ENCODE measurements around the gene PHF21A.

The PHF21A gene

DNA sequence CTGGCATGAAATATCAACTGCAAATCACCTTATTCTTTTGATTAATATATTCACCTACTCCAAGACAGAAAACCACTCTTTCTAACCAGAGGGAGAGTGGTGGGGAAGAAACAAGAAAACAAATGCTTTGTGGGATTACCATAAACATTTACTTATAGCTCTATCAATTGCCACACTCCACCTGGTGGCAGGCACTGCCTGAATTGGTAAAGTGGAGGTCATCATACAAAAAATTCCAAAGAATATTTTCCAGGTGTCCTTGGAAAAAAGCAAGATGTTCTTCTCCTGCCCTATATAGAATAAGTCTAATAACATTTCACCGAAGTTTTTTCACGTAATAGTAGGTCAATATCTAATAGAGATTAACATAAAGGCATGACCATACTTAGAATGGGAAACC lies 45.3 kb downstream of the PHF21A start:
- Histone ChIP-seq H3K27me3 (ENCODE audit: insufficient read depth, low read length) (no peaks in the 10 kb centered on the region), H2AFZ (ENCODE audit: low read length, unreplicated experiment) (no peak overlapping the region), H3K4me1 (ENCODE audit: control insufficient read depth, insufficient read depth, low read length, unreplicated experiment) (peaks cover 7% of the 10 kb centered on the region), H3K79me2 (ENCODE audit: control insufficient read depth, insufficient read depth, low read length, unreplicated experiment) (no peaks in the 10 kb centered on the region), H3K4me3 (ENCODE audit: low read depth, low read length) (no peak overlapping the region), H3K27ac (ENCODE audit: low read depth, low read length) (no peak overlapping the region), H3K36me3 (ENCODE audit: insufficient read depth, low read length) (no peaks in the 10 kb centered on the region)

DNA sequence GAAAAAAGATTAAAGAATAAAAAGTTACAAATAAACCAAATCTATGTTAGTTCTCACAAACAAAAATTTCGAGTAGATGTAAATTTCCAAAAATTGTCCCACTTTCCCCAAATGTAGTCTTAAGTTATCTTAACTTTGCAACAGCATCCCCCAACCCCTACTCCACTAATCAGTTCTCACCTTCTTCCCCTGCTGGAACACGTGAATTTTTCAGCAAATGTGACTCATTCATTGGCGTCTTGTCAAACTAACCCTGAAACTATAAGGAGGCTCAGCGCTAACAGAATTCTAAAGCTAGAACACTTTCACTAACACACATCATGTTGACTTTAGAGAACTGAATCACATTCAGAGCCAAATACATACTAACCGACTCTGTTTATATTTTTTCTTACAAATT lies 46.1 kb downstream of the PHF21A start:
- Histone ChIP-seq H3K79me2 (ENCODE audit: control insufficient read depth, insufficient read depth, low read length, unreplicated experiment) (no peaks in the 10 kb centered on the region), H3K36me3 (ENCODE audit: insufficient read depth, low read length) (no peaks in the 10 kb centered on the region), H3K4me3 (ENCODE audit: low read depth, low read length) (no peak overlapping the region), H3K27ac (ENCODE audit: low read depth, low read length) (no peak overlapping the region; the same call in 1 of the 2 replicates), H3K4me1 (ENCODE audit: control insufficient read depth, insufficient read depth, low read length, unreplicated experiment) (peaks cover 7% of the 10 kb centered on the region), H3K27me3 (ENCODE audit: insufficient read depth, low read length) (no peaks in the 10 kb centered on the region), H2AFZ (ENCODE audit: low read length, unreplicated experiment) (no peak overlapping the region)

DNA sequence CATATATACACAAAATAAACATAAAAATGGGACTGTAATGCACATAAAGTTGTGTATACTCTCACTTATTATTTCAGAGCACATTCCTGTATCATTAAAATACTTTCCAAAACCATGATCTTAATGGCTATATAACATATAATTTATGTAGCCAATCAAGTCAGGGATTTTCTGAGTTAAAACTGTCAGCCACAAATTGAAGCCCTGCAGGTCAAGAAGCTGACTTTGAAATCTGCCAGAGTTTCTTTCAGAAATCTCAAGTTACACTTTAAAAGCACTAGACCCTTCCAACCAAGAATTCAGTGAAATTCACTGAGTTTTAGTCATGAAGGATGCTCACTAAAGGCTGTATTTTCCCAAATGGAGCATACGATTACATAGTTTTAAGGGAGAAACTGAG lies 47.6 kb downstream of the PHF21A start:
- H3K4me3 ChIP-seq (ENCODE audit: low read depth, low read length), result no peak overlapping the region
- H2AFZ ChIP-seq (ENCODE audit: low read length, unreplicated experiment), result no peak overlapping the region
- H3K36me3 ChIP-seq (ENCODE audit: insufficient read depth, low read length), result peaks cover 3% of the 10 kb centered on the region
- H3K27ac ChIP-seq (ENCODE audit: low read depth, low read length), result no peak overlapping the region
- H3K27me3 ChIP-seq (ENCODE audit: insufficient read depth, low read length), result no peaks in the 10 kb centered on the region
- H3K4me1 ChIP-seq (ENCODE audit: control insufficient read depth, insufficient read depth, low read length, unreplicated experiment), result peaks cover 7% of the 10 kb centered on the region
- H3K79me2 ChIP-seq (ENCODE audit: control insufficient read depth, insufficient read depth, low read length, unreplicated experiment), result no peaks in the 10 kb centered on the region

DNA sequence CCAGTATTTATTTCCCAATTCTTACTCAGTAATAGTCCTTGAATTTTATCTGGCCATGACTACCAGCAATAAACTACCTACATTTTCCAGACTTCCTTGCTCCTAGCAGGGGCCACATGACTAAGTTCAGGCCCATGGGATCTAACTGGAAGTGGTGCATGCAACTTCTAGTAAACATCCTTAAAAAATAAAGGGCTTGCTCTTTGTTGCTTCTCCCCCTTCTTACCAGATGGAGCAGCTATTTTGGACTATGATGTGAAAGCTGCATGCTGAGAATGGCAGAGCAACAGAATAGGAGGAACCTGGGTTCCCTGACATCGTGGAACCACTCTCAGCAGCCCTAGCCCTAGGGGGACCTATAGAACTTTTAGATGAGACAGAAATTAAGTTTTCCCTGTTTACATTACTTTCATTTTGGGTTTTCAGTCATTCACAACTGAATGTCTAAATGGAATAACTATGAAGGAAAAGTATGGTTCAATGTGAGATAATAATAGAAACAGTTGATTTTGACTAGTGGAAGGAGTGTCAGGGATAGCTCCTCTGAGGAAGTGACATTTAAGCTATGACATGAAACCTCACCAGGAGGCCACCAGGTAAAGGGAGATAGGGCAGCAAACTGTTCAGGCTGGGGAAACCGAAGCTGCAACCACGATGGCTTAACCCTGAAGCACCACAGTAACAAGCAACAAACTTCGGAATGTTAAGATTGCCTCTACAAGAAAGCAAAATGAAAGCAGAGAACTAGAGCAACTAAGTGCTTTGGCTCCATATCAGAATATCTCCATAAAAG lies 48.9 kb downstream of the PHF21A start:
- Histone ChIP-seq H3K27me3 (ENCODE audit: insufficient read depth, low read length) (no peaks in the 10 kb centered on the region), H3K4me1 (ENCODE audit: control insufficient read depth, insufficient read depth, low read length, unreplicated experiment) (peaks cover 7% of the 10 kb centered on the region), H3K36me3 (ENCODE audit: insufficient read depth, low read length) (peaks cover 3% of the 10 kb centered on the region), H3K4me3 (ENCODE audit: low read depth, low read length) (no peak overlapping the region), H3K27ac (ENCODE audit: low read depth, low read length) (no peak overlapping the region), H2AFZ (ENCODE audit: low read length, unreplicated experiment) (no peak overlapping the region), H3K79me2 (ENCODE audit: control insufficient read depth, insufficient read depth, low read length, unreplicated experiment) (no peaks in the 10 kb centered on the region)

DNA sequence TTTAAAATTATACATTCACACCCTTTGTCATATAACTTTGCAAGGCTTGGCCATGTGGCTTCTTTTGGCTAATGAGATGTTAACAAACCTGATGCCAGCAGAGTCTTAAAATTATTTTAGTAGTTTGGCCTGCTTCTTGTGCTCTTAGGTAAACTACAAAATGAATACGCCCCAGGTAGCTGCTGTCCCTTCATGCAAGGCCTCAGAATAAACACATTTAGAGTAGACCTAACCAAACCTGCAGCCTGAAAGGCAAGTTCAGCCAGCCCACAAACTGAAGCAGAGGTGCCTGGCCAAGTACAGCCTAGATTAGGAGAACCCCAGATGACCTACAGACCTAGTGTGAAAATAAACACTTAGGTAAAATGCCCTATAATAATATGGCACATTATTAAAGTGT lies 50.2 kb downstream of the PHF21A start:
- H3K4me1 ChIP-seq (ENCODE audit: control insufficient read depth, insufficient read depth, low read length, unreplicated experiment), result peaks cover 7% of the 10 kb centered on the region
- H3K27me3 ChIP-seq (ENCODE audit: insufficient read depth, low read length), result no peaks in the 10 kb centered on the region
- no peak overlapping the region for H2AFZ ChIP-seq (ENCODE audit: low read length, unreplicated experiment)
- H3K36me3 ChIP-seq (ENCODE audit: insufficient read depth, low read length), result peaks cover 9% of the 10 kb centered on the region
- no peak overlapping the region for H3K27ac ChIP-seq (ENCODE audit: low read depth, low read length)
- H3K79me2 ChIP-seq (ENCODE audit: control insufficient read depth, insufficient read depth, low read length, unreplicated experiment), result no peaks in the 10 kb centered on the region
- H3K4me3 ChIP-seq (ENCODE audit: low read depth, low read length), result no peak overlapping the region

DNA sequence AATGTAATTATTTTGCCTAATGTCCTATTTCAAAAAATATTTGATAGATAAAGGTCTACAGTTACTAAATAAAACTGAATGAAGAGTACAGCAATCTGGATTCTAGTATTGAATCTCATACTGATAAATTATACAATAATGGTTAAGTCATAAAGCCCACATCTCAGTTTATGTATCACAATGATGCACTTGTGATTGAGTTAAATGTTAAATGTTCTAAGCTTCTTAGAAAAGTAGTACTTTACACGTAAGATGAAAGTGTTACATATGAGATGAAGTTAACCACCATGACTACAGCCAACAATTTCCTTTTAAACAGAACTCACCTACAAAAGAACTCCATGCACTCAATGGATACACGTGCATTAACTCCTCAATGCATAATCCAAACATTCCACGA lies 51.7 kb downstream of the PHF21A start:
- Histone ChIP-seq H3K79me2 (ENCODE audit: control insufficient read depth, insufficient read depth, low read length, unreplicated experiment) (no peaks in the 10 kb centered on the region), H3K4me1 (ENCODE audit: control insufficient read depth, insufficient read depth, low read length, unreplicated experiment) (no peaks in the 10 kb centered on the region), H3K27ac (ENCODE audit: low read depth, low read length) (no peak overlapping the region), H3K4me3 (ENCODE audit: low read depth, low read length) (no peak overlapping the region), H3K27me3 (ENCODE audit: insufficient read depth, low read length) (no peaks in the 10 kb centered on the region), H3K36me3 (ENCODE audit: insufficient read depth, low read length) (peaks cover 9% of the 10 kb centered on the region), H2AFZ (ENCODE audit: low read length, unreplicated experiment) (no peak overlapping the region)

DNA sequence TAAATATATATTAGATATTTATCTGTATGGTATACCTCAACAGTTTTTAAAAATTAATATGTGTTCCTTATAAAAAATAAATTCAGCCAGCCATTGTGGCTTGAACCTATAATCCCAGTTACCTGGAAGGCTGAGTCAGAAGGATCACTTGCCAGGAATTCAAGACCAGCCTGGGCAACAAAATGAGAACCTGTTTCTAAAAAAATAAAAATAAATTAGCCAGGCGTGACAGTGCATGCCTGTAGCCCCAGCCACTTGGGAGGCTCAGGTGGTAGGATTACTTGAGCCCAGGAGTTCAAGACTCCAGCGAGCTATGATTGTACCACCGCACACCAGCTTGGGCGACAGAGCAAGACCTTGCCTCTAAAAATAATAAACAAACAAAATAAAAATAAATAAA lies 54.9 kb downstream of the PHF21A start:
- Histone ChIP-seq H3K36me3 (ENCODE audit: insufficient read depth, low read length) (peaks cover 14% of the 10 kb centered on the region), H3K4me1 (ENCODE audit: control insufficient read depth, insufficient read depth, low read length, unreplicated experiment) (no peaks in the 10 kb centered on the region), H2AFZ (ENCODE audit: low read length, unreplicated experiment) (no peak overlapping the region), H3K27me3 (ENCODE audit: insufficient read depth, low read length) (no peaks in the 10 kb centered on the region), H3K27ac (ENCODE audit: low read depth, low read length) (no peak overlapping the region), H3K4me3 (ENCODE audit: low read depth, low read length) (no peak overlapping the region), H3K79me2 (ENCODE audit: control insufficient read depth, insufficient read depth, low read length, unreplicated experiment) (no peaks in the 10 kb centered on the region)

DNA sequence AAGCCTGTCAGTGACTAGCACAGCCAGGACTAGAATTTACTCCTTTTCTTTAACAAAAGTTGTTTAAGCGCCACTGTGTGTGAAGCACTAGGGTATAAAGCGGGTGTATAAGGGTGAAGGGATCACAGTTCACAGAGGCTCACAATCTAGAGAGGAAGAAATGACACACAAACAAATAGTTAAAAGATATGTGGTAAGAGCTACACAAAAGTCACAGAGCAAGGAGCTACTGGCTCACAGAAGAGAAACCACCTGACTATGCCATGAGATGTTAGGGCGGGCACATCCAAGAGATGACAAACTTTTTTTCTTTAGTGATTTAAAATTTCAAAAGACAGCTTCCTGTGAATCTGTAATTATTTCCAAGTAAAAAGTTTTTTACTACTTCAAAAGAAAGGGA lies 55.6 kb downstream of the PHF21A start:
- H3K4me1 ChIP-seq (ENCODE audit: control insufficient read depth, insufficient read depth, low read length, unreplicated experiment), result no peaks in the 10 kb centered on the region
- H3K79me2 ChIP-seq (ENCODE audit: control insufficient read depth, insufficient read depth, low read length, unreplicated experiment), result no peaks in the 10 kb centered on the region
- no peak overlapping the region for H3K4me3 ChIP-seq (ENCODE audit: low read depth, low read length)
- H3K27ac ChIP-seq (ENCODE audit: low read depth, low read length), result no peak overlapping the region
- peaks cover 14% of the 10 kb centered on the region for H3K36me3 ChIP-seq (ENCODE audit: insufficient read depth, low read length)
- no peaks in the 10 kb centered on the region for H3K27me3 ChIP-seq (ENCODE audit: insufficient read depth, low read length)
- H2AFZ ChIP-seq (ENCODE audit: low read length, unreplicated experiment), result no peak overlapping the region

DNA sequence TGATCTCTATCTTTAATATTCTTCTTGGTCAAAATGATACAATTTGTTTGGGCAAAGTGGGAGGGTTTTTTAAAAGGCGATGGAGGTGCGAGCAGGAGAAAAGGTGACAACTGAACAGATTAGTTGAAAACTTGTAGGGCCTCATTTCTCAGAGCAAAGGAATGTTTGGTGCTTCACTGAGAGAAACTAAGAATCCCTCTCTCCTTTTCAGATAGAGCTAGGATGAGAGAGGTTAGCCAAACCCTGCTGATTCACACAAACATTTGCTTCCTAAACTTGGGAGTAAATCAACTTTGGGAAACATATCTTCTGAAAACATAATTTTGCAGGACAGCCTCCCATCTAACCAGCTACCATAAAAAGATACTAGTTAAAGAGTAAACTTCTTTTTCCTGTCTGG lies 57.0 kb downstream of the PHF21A start:
- H3K4me3 ChIP-seq (ENCODE audit: low read depth, low read length), result no peak overlapping the region
- no peaks in the 10 kb centered on the region for H3K4me1 ChIP-seq (ENCODE audit: control insufficient read depth, insufficient read depth, low read length, unreplicated experiment)
- no peaks in the 10 kb centered on the region for H3K79me2 ChIP-seq (ENCODE audit: control insufficient read depth, insufficient read depth, low read length, unreplicated experiment)
- no peak overlapping the region for H3K27ac ChIP-seq (ENCODE audit: low read depth, low read length)
- H3K27me3 ChIP-seq (ENCODE audit: insufficient read depth, low read length), result no peaks in the 10 kb centered on the region
- peaks cover 10% of the 10 kb centered on the region for H3K36me3 ChIP-seq (ENCODE audit: insufficient read depth, low read length)
- H2AFZ ChIP-seq (ENCODE audit: low read length, unreplicated experiment), result no peak overlapping the region

DNA sequence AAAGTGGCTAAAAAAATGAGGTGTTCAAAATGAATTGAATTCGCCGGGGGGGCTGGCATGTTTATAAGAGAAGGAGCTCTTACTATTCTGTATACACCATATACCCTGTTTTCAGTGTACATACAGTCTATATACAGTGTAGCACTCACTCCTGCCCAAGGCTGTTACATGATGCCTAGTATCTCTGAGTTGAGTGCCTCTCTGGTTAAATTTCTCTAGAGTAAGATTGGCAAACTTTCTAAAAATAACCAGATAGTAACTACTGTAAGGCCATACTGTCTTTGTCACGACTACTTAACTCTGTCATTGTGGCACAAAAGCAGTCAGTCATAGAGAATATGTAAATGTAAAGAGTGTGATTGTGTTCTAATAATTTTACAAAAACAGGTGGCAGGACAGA lies 58.1 kb downstream of the PHF21A start:
- Histone ChIP-seq H3K79me2 (ENCODE audit: control insufficient read depth, insufficient read depth, low read length, unreplicated experiment) (no peaks in the 10 kb centered on the region), H3K27me3 (ENCODE audit: insufficient read depth, low read length) (no peaks in the 10 kb centered on the region), H3K36me3 (ENCODE audit: insufficient read depth, low read length) (peaks cover 10% of the 10 kb centered on the region), H3K4me1 (ENCODE audit: control insufficient read depth, insufficient read depth, low read length, unreplicated experiment) (no peaks in the 10 kb centered on the region), H3K4me3 (ENCODE audit: low read depth, low read length) (no peak overlapping the region), H2AFZ (ENCODE audit: low read length, unreplicated experiment) (no peak overlapping the region), H3K27ac (ENCODE audit: low read depth, low read length) (no peak overlapping the region)

DNA sequence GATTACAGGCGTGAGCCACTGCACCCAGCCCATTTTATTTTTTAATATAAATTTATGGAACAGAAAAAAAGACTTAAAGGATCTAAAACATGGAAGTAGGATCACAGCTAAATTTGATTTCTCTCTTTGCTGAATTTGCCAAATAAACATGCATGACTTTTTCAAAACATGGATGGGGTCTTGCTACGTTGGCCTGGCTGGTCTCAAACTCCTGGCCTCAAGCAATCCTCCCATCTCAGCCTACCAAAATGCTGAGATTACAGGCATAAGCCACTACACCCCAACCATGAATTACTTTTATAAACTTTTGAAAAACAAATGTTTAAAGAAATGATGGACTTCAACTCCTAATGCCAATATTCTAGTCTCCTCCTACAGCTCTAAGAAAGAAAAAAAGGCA lies 61.2 kb downstream of the PHF21A start:
- Histone ChIP-seq H2AFZ (ENCODE audit: low read length, unreplicated experiment) (no peak overlapping the region), H3K79me2 (ENCODE audit: control insufficient read depth, insufficient read depth, low read length, unreplicated experiment) (no peaks in the 10 kb centered on the region), H3K4me1 (ENCODE audit: control insufficient read depth, insufficient read depth, low read length, unreplicated experiment) (peaks cover 9% of the 10 kb centered on the region), H3K36me3 (ENCODE audit: insufficient read depth, low read length) (peaks cover 5% of the 10 kb centered on the region), H3K27me3 (ENCODE audit: insufficient read depth, low read length) (no peaks in the 10 kb centered on the region), H3K4me3 (ENCODE audit: low read depth, low read length) (no peak overlapping the region), H3K27ac (ENCODE audit: low read depth, low read length) (no peak overlapping the region)

Data from ACC112 (cell line).